IMR-90 (cell line): Measurements from ENCODE around the gene ITGA1. TPM values are rescaled to one million over a fixed set of nuclear protein-coding genes. Genes with fewer than 3 reads are reported as not detected.

Source experiments
- ATAC-seq: fragments of 200-7000 bp; cut with Tn5 transposase; 2 replicates; pipeline ENCODE4 v1.9.1; 2020; ENCODE audit warnings: low read depth, mild to moderate bottlenecking, moderate library complexity
- BruUV-seq: library from RNA; stranded (reverse); fragments of 400-500 nt; replicated peaks from 2 replicates; lab custom pipeline; 2021; lab: Mats Ljungman, UMichigan
- CTCF ChIA-PET: fragments of 300-600 bp; formaldehyde crosslinking; extraction: SDS; loops from one replicate; lab custom pipeline; 2021; ENCODE audit warnings: antibody characterized with exemption; lab: Yijun Ruan, JAX
- POLR2A ChIA-PET: fragments of 300-600 bp; sonication (Branson Sonifier 250); formaldehyde crosslinking; loops from one replicate; lab custom pipeline; 2022; ENCODE audit warnings: antibody characterized with exemption; ENCODE audit not compliant: unreplicated experiment; lab: Charles Lee
- DNase-seq: peaks from one replicate; pipeline ENCODE4 v3.0.0; 2013
- H2AFZ ChIP-seq: replicated peaks from 2 replicates; pipeline ENCODE3; 2013; ENCODE audit warnings: low read length, mild to moderate bottlenecking; ENCODE audit not compliant: poor library complexity
- H2AK5ac ChIP-seq: 2 replicates; pipeline ENCODE4 v1.6.1; 2013; ENCODE audit warnings: low read depth, low read length, inconsistent platforms
- H2AK9ac ChIP-seq: replicated peaks from 2 replicates; pipeline ENCODE3; 2013; ENCODE audit warnings: mild to moderate bottlenecking, low read depth, low read length, moderate library complexity; ENCODE audit not compliant: poor library complexity
- H2BK120ac ChIP-seq: 2 replicates; pipeline ENCODE4 v1.6.1; 2013; ENCODE audit warnings: low read depth, low read length, inconsistent platforms
- H2BK15ac ChIP-seq: 3 replicates; pipeline ENCODE4 v1.6.1; 2013; ENCODE audit warnings: low read depth, low read length, inconsistent platforms
- H2BK20ac ChIP-seq: 2 replicates; pipeline ENCODE4 v1.6.1; 2013; ENCODE audit warnings: low read depth, mild to moderate bottlenecking, inconsistent platforms, low read length, moderate library complexity
- H2BK5ac ChIP-seq: 2 replicates; pipeline ENCODE4 v1.6.1; 2013; ENCODE audit warnings: mild to moderate bottlenecking, low read depth, low read length, inconsistent platforms; ENCODE audit not compliant: poor library complexity, severe bottlenecking
- H3K14ac ChIP-seq: replicated peaks from 2 replicates; pipeline ENCODE4 v1.6.1; 2013; ENCODE audit warnings: low read depth, low read length, inconsistent platforms
- H3K18ac ChIP-seq: 2 replicates; pipeline ENCODE4 v1.6.1; 2013; ENCODE audit warnings: low read depth, low read length, control low read depth
- H3K23ac ChIP-seq: 2 replicates; pipeline ENCODE4 v1.6.1; 2013; ENCODE audit warnings: low read depth, low read length, inconsistent platforms
- H3K27ac ChIP-seq: 2 replicates; pipeline ENCODE4 v1.5.1; 2013; ENCODE audit warnings: mild to moderate bottlenecking, control low read depth, low read length; ENCODE audit not compliant: insufficient read depth
- H3K27me3 ChIP-seq: 2 replicates; pipeline ENCODE4 v1.6.1; 2013; ENCODE audit warnings: low read length; ENCODE audit not compliant: control insufficient read depth, insufficient read depth
- H3K36me3 ChIP-seq: 2 replicates; pipeline ENCODE4 v1.6.1; 2013; ENCODE audit warnings: low read length, mixed read lengths; ENCODE audit not compliant: control insufficient read depth, insufficient read depth
- H3K4ac ChIP-seq: 2 replicates; pipeline ENCODE4 v1.6.1; 2013; ENCODE audit warnings: low read depth, low read length, inconsistent platforms
- H3K4me1 ChIP-seq: 2 replicates; pipeline ENCODE4 v1.6.1; 2013; ENCODE audit warnings: low read length, mixed read lengths; ENCODE audit not compliant: control insufficient read depth, insufficient read depth
- H3K4me2 ChIP-seq: 2 replicates; pipeline ENCODE4 v1.6.1; 2013; ENCODE audit warnings: low read depth, mild to moderate bottlenecking, control low read depth, low read length, moderate library complexity
- H3K4me3 ChIP-seq: 2 replicates; pipeline ENCODE4 v1.5.1; 2013; ENCODE audit warnings: low read depth, mild to moderate bottlenecking, control low read depth, low read length, moderate library complexity; ENCODE audit not compliant: insufficient read depth
- H3K56ac ChIP-seq: 2 replicates; pipeline ENCODE4 v1.6.1; 2013; ENCODE audit warnings: low read length, inconsistent platforms; ENCODE audit not compliant: insufficient read depth; ENCODE audit errors: extremely low read depth
- H3K79me1 ChIP-seq, 2 experiments: 2 replicates each; pipeline ENCODE4 v1.6.1; 2013; ENCODE audit warnings: low read length in 2 of 2, inconsistent platforms in 1 of 2, low read depth in 1 of 2
- H3K9ac ChIP-seq: 2 replicates; pipeline ENCODE4 v1.6.1; 2013; ENCODE audit warnings: low read depth, low read length, control low read depth
- H3K9me1 ChIP-seq: 2 replicates; pipeline ENCODE4 v1.6.1; 2013; ENCODE audit warnings: low read length, inconsistent platforms; ENCODE audit not compliant: insufficient read depth
- H3K9me3 ChIP-seq: 2 replicates; pipeline ENCODE4 v1.6.1; 2013; ENCODE audit warnings: low read length; ENCODE audit not compliant: control insufficient read depth, insufficient read depth
- H4K20me1 ChIP-seq: 2 replicates; pipeline ENCODE4 v1.6.1; 2013; ENCODE audit warnings: low read length, inconsistent platforms; ENCODE audit not compliant: insufficient read depth
- H4K5ac ChIP-seq: 2 replicates; pipeline ENCODE4 v1.6.1; 2013; ENCODE audit warnings: mild to moderate bottlenecking, low read depth, low read length, control low read depth
- H4K8ac ChIP-seq, 2 experiments: 2 replicates each; pipeline ENCODE4 v1.6.1; 2013; ENCODE audit warnings: low read depth in 2 of 2, low read length in 2 of 2, control low read depth in 1 of 2, inconsistent platforms in 1 of 2
- H4K91ac ChIP-seq: 2 replicates; pipeline ENCODE4 v1.6.1; 2013; ENCODE audit warnings: low read depth, low read length, inconsistent platforms; ENCODE audit not compliant: insufficient read depth
- CEBPB ChIP-seq: IDR thresholded peaks from 2 replicates; pipeline ENCODE4 v1.6.1; 2012; ENCODE audit warnings: low read depth, low read length, improper control_type of control experiment
- ELK1 ChIP-seq: fragments of 150-350 bp; IDR thresholded peaks from 2 replicates; pipeline ENCODE4 v1.6.1; 2016; ENCODE audit warnings: low read depth, mild to moderate bottlenecking, low read length, moderate library complexity, borderline replicate concordance
- FOS ChIP-seq: fragments of 150-350 bp; IDR thresholded peaks from 2 replicates; pipeline ENCODE4 v1.6.1; 2016; ENCODE audit warnings: low read depth, low read length
- MAFK ChIP-seq: IDR thresholded peaks from 2 replicates; pipeline ENCODE4 v1.6.1; 2012; ENCODE audit warnings: low read depth, low read length, improper control_type of control experiment
- MAZ ChIP-seq: IDR thresholded peaks from 2 replicates; pipeline ENCODE4 v1.6.1; 2012; ENCODE audit warnings: low read depth, mild to moderate bottlenecking, low read length, improper control_type of control experiment, moderate library complexity, borderline replicate concordance
- NFE2L2 ChIP-seq: fragments of 150-350 bp; IDR thresholded peaks from 2 replicates; pipeline ENCODE4 v1.6.1; 2016; ENCODE audit warnings: low read depth, mild to moderate bottlenecking, low read length
- POLR2A ChIP-seq: IDR thresholded peaks from 2 replicates; pipeline ENCODE4 v1.6.1; 2012; ENCODE audit warnings: mild to moderate bottlenecking, low read depth, low read length
- RAD21 ChIP-seq: IDR thresholded peaks from 2 replicates; pipeline ENCODE4 v1.6.1; 2012; ENCODE audit warnings: low read length, improper control_type of control experiment
- RCOR1 ChIP-seq: IDR thresholded peaks from 2 replicates; pipeline ENCODE4 v1.6.1; 2012; ENCODE audit warnings: mild to moderate bottlenecking, low read length, improper control_type of control experiment; ENCODE audit not compliant: insufficient replicate concordance
- SMC3 ChIP-seq: fragments of 150-350 bp; IDR thresholded peaks from 2 replicates; pipeline ENCODE4 v1.6.1; 2016; ENCODE audit warnings: low read depth, mild to moderate bottlenecking, antibody characterized with exemption, low read length, moderate library complexity
- USF2 ChIP-seq: fragments of 150-350 bp; IDR thresholded peaks from 2 replicates; pipeline ENCODE4 v1.6.1; 2017; ENCODE audit warnings: mild to moderate bottlenecking, antibody characterized with exemption, low read length, low read depth
- WGBS, 2 experiments: methylation state at CpG; one replicate each; pipeline versions ENCODE4 v1.1.5 to v1.1.7; 2013; ENCODE audit warnings: missing lambda C conversion rate in 2 of 2; ENCODE audit not compliant: insufficient read length in 1 of 2; ENCODE audit errors: extremely low coverage in 2 of 2; 5-methylcytosine and 5-hydroxymethylcytosine counted together
- dilution Hi-C: fragments of 300-500 bp; cut with HindIII; formaldehyde crosslinking; loops from one replicate; pipeline ENCODE4 v1.14.3; 2018; ENCODE audit warnings: low sequenced_read_pairs; ENCODE audit not compliant: unreplicated experiment
- in situ Hi-C: fragments of 300-500 bp; cut with MboI; formaldehyde crosslinking; loops from 3 replicates; pipeline ENCODE4 v1.14.3; 2019; ENCODE audit warnings: low sequenced_read_pairs, inconsistent platforms, mixed read lengths
- intact Hi-C: fragments of 100-400 bp; cut with micrococcal nuclease; formaldehyde crosslinking; loops from 2 replicates; pipeline ENCODE4 v1.10.0; 2022
- polyA plus RNA-seq, 3 experiments: library from polyadenylated mRNA; depleted of rRNA; stranded (reverse); fragments of >200 nt; gene quantifications; 2 replicates each; pipeline ENCODE4 v1.2.3, GENCODE V29; 2012; ENCODE audit warnings: low replicate concordance in 1 of 3
- total RNA-seq: library from RNA; depleted of rRNA; stranded (reverse); fragments of >200 nt; gene quantifications from 2 replicates; pipeline ENCODE4 v1.2.3, GENCODE V29; 2012
- TF ChIP-seq, protein P1 (sequence below): conservative IDR thresholded peaks from 2 replicates; pipeline ENCODE4 v1.5.1; 2012; ENCODE audit warnings: mild to moderate bottlenecking, low read depth, low read length, improper control_type of control experiment

The ITGA1 gene
- total and polyA plus RNA-seq, 2 of the 4 experiments (the other 2 are of a cell fraction): 22.3 to 95.2 TPM

DNA sequence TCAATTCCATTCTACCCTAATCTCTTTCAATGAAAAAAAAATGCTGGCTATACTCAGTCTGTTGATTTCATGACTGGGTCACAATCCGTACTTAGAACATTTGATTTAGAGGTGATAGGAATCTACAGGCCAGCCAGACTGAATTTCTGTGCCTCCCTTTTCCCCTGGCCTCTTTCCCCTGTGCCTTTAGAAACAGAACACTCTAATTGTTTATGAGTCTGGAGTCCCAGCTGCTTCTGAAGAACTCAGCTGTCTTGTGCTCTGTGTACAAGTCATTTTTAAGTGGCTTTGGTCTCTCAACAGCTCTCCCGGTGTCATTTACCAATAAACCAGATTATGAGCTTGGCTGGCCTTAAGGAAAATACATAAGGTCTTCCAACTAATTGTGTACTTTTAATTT is 107.4 kb downstream of the ITGA1 start:
- H3K4me2 ChIP-seq: no peak overlapping the region
- WGBS, 2 experiments: no CpG with 5 or more reads among the region's 2 CpGs
- no peak overlapping the region for H4K8ac ChIP-seq
- H2AK9ac ChIP-seq: no peak overlapping the region
- no peak overlapping the region; the same call in 1 of the 2 replicates for H3K14ac ChIP-seq
- peaks cover 12 to 18% of the 10 kb centered on the region in 2 experiments; a peak in 3 of 4 replicates for H3K79me1 ChIP-seq
- no peaks in the 10 kb centered on the region for H4K20me1 ChIP-seq
- dilution Hi-C loops: no loop called here
- no peak overlapping the region for H4K5ac ChIP-seq
- H3K23ac ChIP-seq: no peak overlapping the region
- peaks cover 18% of the 10 kb centered on the region for H3K36me3 ChIP-seq
- 0 out of 3 replicates have a peak overlapping the region, but pooled peaks have one; percentile 7 for H2BK15ac ChIP-seq
- BruUV-seq: no TSS peak
- ChIA-PET CTCF (no interaction called here), POLR2A (no interaction called here)
- ATAC-seq (no peak), DNase-seq (no peak)
- H3K27me3 ChIP-seq: no peaks in the 10 kb centered on the region
- H3K9me3 ChIP-seq: no peaks in the 10 kb centered on the region
- H3K4ac ChIP-seq: no peak overlapping the region
- H4K91ac ChIP-seq: no peak overlapping the region
- H2BK120ac ChIP-seq: peak overlapping the region; percentile 11; the same call in 1 of the 2 replicates
- no peak for TF ChIP-seq NFE2L2
- TF ChIP-seq USF2: no peak
- TF ChIP-seq FOS: no peak
- no peak for TF ChIP-seq CEBPB
- no peak for TF ChIP-seq ELK1
- TF ChIP-seq RAD21: no peak
- TF ChIP-seq RCOR1: no peak
- TF ChIP-seq MAZ: no peak
- TF ChIP-seq POLR2A: no peak
- no peak for TF ChIP-seq SMC3
- TF ChIP-seq, protein P1, sequence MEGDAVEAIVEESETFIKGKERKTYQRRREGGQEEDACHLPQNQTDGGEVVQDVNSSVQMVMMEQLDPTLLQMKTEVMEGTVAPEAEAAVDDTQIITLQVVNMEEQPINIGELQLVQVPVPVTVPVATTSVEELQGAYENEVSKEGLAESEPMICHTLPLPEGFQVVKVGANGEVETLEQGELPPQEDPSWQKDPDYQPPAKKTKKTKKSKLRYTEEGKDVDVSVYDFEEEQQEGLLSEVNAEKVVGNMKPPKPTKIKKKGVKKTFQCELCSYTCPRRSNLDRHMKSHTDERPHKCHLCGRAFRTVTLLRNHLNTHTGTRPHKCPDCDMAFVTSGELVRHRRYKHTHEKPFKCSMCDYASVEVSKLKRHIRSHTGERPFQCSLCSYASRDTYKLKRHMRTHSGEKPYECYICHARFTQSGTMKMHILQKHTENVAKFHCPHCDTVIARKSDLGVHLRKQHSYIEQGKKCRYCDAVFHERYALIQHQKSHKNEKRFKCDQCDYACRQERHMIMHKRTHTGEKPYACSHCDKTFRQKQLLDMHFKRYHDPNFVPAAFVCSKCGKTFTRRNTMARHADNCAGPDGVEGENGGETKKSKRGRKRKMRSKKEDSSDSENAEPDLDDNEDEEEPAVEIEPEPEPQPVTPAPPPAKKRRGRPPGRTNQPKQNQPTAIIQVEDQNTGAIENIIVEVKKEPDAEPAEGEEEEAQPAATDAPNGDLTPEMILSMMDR: no peak
- no peak for TF ChIP-seq MAFK
- H2AK5ac ChIP-seq: no peak overlapping the region
- no peak overlapping the region for H2AFZ ChIP-seq
- H3K9ac ChIP-seq: no peak overlapping the region
- intact Hi-C loops: no loop called here
- peaks cover 9% of the 10 kb centered on the region for H3K4me1 ChIP-seq
- in situ Hi-C loops: no loop called here
- peak overlapping the region; percentile 16; the same call in 1 of the 2 replicates for H2BK20ac ChIP-seq
- no peak overlapping the region for H3K27ac ChIP-seq
- no peak overlapping the region for H3K4me3 ChIP-seq
- no peak overlapping the region for H3K56ac ChIP-seq
- peak overlapping the region; percentile 27 for H2BK5ac ChIP-seq
- peaks cover 8% of the 10 kb centered on the region for H3K9me1 ChIP-seq
- H3K18ac ChIP-seq: no peak overlapping the region
